ENCODE measurements around the gene NRP1. TPM values are rescaled to one million over a fixed set of nuclear protein-coding genes. Genes with fewer than 3 reads are reported as not detected.

NRP1 gene
- total and polyA plus RNA-seq, 2 of the 8 experiments (the other 6 are each of a cell fraction or from before 2014, with no cell fraction given) = 1.2 to 2.1 TPM

- Histone ChIP-seq H3K14ac (ENCODE audit: insufficient read length) (no peak overlapping the region), H3K4me3 (ENCODE audit: extremely low read depth in 1 of 4, insufficient read depth in 2 of 4, low read depth in 3 of 4, low read length in 4 of 4) (no peak overlapping the region), H4K20me1 (replicated peaks in 1 of 2; ENCODE audit: control insufficient read depth in 1 of 2, insufficient read depth in 2 of 2, low read length in 2 of 2) (no peaks in the 10 kb centered on the region), H2BK5ac (ENCODE audit: low read depth, low read length) (no peak overlapping the region), H3K9me3 (ENCODE audit: insufficient read depth in 2 of 2, low read depth in 1 of 2, low read length in 1 of 2) (no peaks in the 10 kb centered on the region), H3K4me2 (ENCODE audit: insufficient read depth in 1 of 2, low read depth in 2 of 2, low read length in 2 of 2) (no peak overlapping the region), H3K4ac (replicated peaks; ENCODE audit: insufficient read length, low read depth, low read length) (no peak overlapping the region), H3K79me2 (ENCODE audit: control insufficient read depth in 1 of 2, insufficient read depth in 2 of 2, low read length in 2 of 2) (no peaks in the 10 kb centered on the region), H3K18ac (ENCODE audit: extremely low read depth, low read length) (no peak overlapping the region), H2BK12ac (ENCODE audit: low read depth, low read length) (peak overlapping the region; percentile 42; the same call in 1 of the 2 replicates), H3K23ac (ENCODE audit: insufficient read length) (no peak overlapping the region), H4K8ac (ENCODE audit: extremely low read depth, insufficient read depth, low read length) (no peak overlapping the region), H3K23me2 (ENCODE audit: low read depth, low read length) (no peaks in the 10 kb centered on the region), H2AFZ (ENCODE audit: low read length) (no peak overlapping the region), H3K79me1 (ENCODE audit: low read depth, low read length) (no peaks in the 10 kb centered on the region), H2BK15ac (ENCODE audit: low read length) (no peak overlapping the region), H2BK120ac (replicated peaks; ENCODE audit: low read depth, low read length) (no peak overlapping the region), H2BK20ac (ENCODE audit: low read length) (no peak overlapping the region), H3K56ac (replicated peaks; ENCODE audit: insufficient read length, low read depth, low read length) (no peak overlapping the region), H3K27ac (ENCODE audit: low read depth, low read length) (no peak overlapping the region), H3K36me3 (ENCODE audit: control insufficient read depth in 2 of 4, insufficient read depth in 4 of 4, low read length in 3 of 4) (no peaks in the 10 kb centered on the region), H3K27me3 (replicated peaks in 1 of 4; ENCODE audit: control insufficient read depth in 3 of 4, extremely low read depth in 1 of 4, insufficient read depth in 3 of 4, low read length in 3 of 4) (no peaks in the 10 kb centered on the region), H4K5ac (ENCODE audit: insufficient read length, low read depth, low read length) (no peak overlapping the region), H4K91ac (replicated peaks; ENCODE audit: insufficient read length, low read length) (no peak overlapping the region), H3K4me1 (replicated peaks in 1 of 4; ENCODE audit: control insufficient read depth in 3 of 4, insufficient read depth in 4 of 4, low read length in 3 of 4) (no peaks in the 10 kb centered on the region), H3K9ac (replicated peaks in 1 of 4; ENCODE audit: extremely low read depth in 1 of 4, low read depth in 3 of 4, low read length in 3 of 4) (no peak overlapping the region), H2AK5ac (ENCODE audit: low read depth, low read length) (no peak overlapping the region)
- FAIRE-seq (no peak), DNase-seq (ENCODE audit: low read depth in 1 of 2, low spot score in 2 of 2) (no peak)
- 92% methylated on average over 8 of the region's 8 CpGs; no CpG with 5 or more reads in 1 of the 2 experiments for WGBS, 2 experiments (ENCODE audit: extremely low coverage in 1 of 2, insufficient coverage in 1 of 2, insufficient read length in 1 of 2, insufficient replicate concordance in 2 of 2, low coverage in 1 of 2, low lambda C conversion rate in 2 of 2, missing lambda C conversion rate in 1 of 2)
- ChIA-PET POLR2A (ENCODE audit: partially characterized antibody) (no interaction called here), CTCF (ENCODE audit: partially characterized antibody) (interaction anchor here (1.1 to 1.5 kb wide), 3 partner anchors 10 to 48 kb away, joined by 3 to 6 read pairs (median 5); no protein-coding TSS in a partner anchor)
- TF ChIP-seq POLR2AphosphoS5 (IDR thresholded peaks at IDR 0.05; ENCODE audit: low read depth, low read length) (no peak), TBP (IDR thresholded peaks at IDR 0.05; ENCODE audit: low read depth, low read length) (no peak), KDM4A (IDR thresholded peaks at IDR 0.05; ENCODE audit: low read depth, low read length, severe bottlenecking) (no peak), SUZ12 (IDR thresholded peaks at IDR 0.05; ENCODE audit: low read length) (no peak), RBBP5 (IDR thresholded peaks at IDR 0.05; ENCODE audit: borderline replicate concordance, low read depth, low read length) (no peak), EGR1 (IDR thresholded peaks at IDR 0.05; ENCODE audit: borderline replicate concordance, low read depth, low read length) (no peak), YY1 (IDR thresholded peaks at IDR 0.05; ENCODE audit: low read depth, low read length) (no peak), FOSL1 (IDR thresholded peaks at IDR 0.05; ENCODE audit: insufficient read depth, low read depth, low read length) (no peak)
Measured at GRCh38 chr10:33145451-33146188, 188.8 kb downstream of the NRP1 start.
